Gastroesophageal sphincter (tissue), 4 donors: Measurements from ENCODE around the gene ID3. TPM values are rescaled to one million over a fixed set of nuclear protein-coding genes. Genes with fewer than 3 reads are reported as not detected.

Source experiments
- ATAC-seq: fragments of 150-250 bp; one replicate; pipeline ENCODE4 v1.9.1; 2016; ENCODE audit warnings: mild to moderate bottlenecking, moderate library complexity
- H3K27ac ChIP-seq, 4 donors: fragments of 200-600 bp; sonication (generic) in 3 of 4; 1 replicate in 3 of 4; 2 replicates in 1 of 4; pipeline ENCODE4 v1.5.1; 2016 to 2019
- H3K27me3 ChIP-seq: fragments of 200-600 bp; sonication (generic); one replicate; pipeline ENCODE4 v1.5.1; 2019
- H3K36me3 ChIP-seq, 2 donors: fragments of 200-600 bp; sonication (generic); one replicate each; pipeline ENCODE4 v1.5.1; 2019; ENCODE audit warnings: control low read depth in 1 of 2
- H3K4me1 ChIP-seq, 3 donors: fragments of 200-600 bp; sonication (generic); 1 replicate in 2 of 3; 2 replicates in 1 of 3; pipeline ENCODE4 v1.5.1; 2016 to 2019; ENCODE audit warnings: control low read depth in 2 of 3
- H3K4me3 ChIP-seq, 2 donors: fragments of 200-600 bp; sonication (generic); one replicate each; pipeline ENCODE4 v1.5.1; 2019; ENCODE audit warnings: mild to moderate bottlenecking in 1 of 2, moderate library complexity in 1 of 2
- H3K9me3 ChIP-seq, 3 donors: fragments of 200-600 bp; sonication (generic); one replicate each; pipeline ENCODE4 v1.5.1; 2017 to 2019; ENCODE audit warnings: control low read depth in 2 of 3
- CTCF ChIP-seq, 4 experiments: fragments of 200-600 bp in 2 of 4; fragments of 450-650 bp in 2 of 4; sonication (generic) in 1 of 4; IDR thresholded peaks; one replicate each; pipeline ENCODE4 v1.5.1; 2017 to 2019; ENCODE audit warnings: antibody characterized with exemption in 4 of 4, mild to moderate bottlenecking in 2 of 4, moderate library complexity in 2 of 4
- EP300 ChIP-seq: sonication (generic); formaldehyde crosslinking; IDR thresholded peaks from one replicate; pipeline ENCODE4 v1.6.1; 2017; ENCODE audit warnings: antibody characterized with exemption, mild to moderate bottlenecking
- POLR2A ChIP-seq, 2 donors: fragments of 450-650 bp; IDR thresholded peaks; one replicate each; pipeline ENCODE4 v1.6.1; 2017; ENCODE audit warnings: antibody characterized with exemption in 2 of 2, mild to moderate bottlenecking in 2 of 2, moderate library complexity in 1 of 2
- POLR2AphosphoS5 ChIP-seq: sonication (generic); formaldehyde crosslinking; IDR thresholded peaks from one replicate; pipeline ENCODE4 v1.6.1; 2017; ENCODE audit warnings: antibody characterized with exemption
- WGBS, 2 donors: methylation state at CpG; one replicate each; pipeline ENCODE4 v1.1.5; 2018; ENCODE audit warnings: low coverage in 1 of 2; 5-methylcytosine and 5-hydroxymethylcytosine counted together
- total RNA-seq, 4 donors: library from RNA; depleted of rRNA; stranded (reverse); fragments of >200 nt; gene quantifications; one replicate each; pipeline ENCODE4 v1.1.0, GENCODE V29; 2016

ID3 gene
- total RNA-seq, 4 donors from 2014 or later, result 144 to 270 (median 221) TPM

- WGBS, 2 donors, result 95 to 98% methylated on average over 4 to 7 of the region's 15 CpGs
- Histone ChIP-seq H3K4me1 (no peaks in the 10 kb centered on the region), H3K36me3 (no peaks in the 10 kb centered on the region), H3K27me3 (no peaks in the 10 kb centered on the region), H3K9me3 (no peaks in the 10 kb centered on the region), H3K4me3 (no peak overlapping the region), H3K27ac (no peak overlapping the region)
- ATAC-seq, result no peak
- TF ChIP-seq CTCF (IDR thresholded peaks at IDR 0.05) (no peak), EP300 (no peak), POLR2AphosphoS5 (no peak), POLR2A (IDR thresholded peaks at IDR 0.05) (no peak)
Observed at GRCh38 chr1:23509896-23510295, 49.4 kb downstream of the ID3 start.

Other genes starting within 250 kb of the ID3 start
- 10 to 100 TPM; 67.5 to 91.1 (median 73.6) TPM for gene HNRNPR, start 215.2 kb downstream of the ID3 start, total RNA-seq
- gene ZNF436, start 189.7 kb downstream of the ID3 start, total RNA-seq, result 10 to 100 TPM; 14.9 to 18.8 (median 16.6) TPM
- gene TCEA3, start 134.8 kb downstream of the ID3 start, total RNA-seq, result 10 to 100 TPM; 21.4 to 45.8 (median 26.6) TPM
- 10 to 100 TPM; 21.3 to 37.7 (median 31.0) TPM for gene ASAP3, start 75.3 kb downstream of the ID3 start, total RNA-seq
- under 1 TPM in 2 of 4 donors, not detected in 2; 0.08 to 0.17 TPM for gene E2F2, start 28.3 kb downstream of the ID3 start, total RNA-seq
- gene RPL11, start 132.3 kb upstream of the ID3 start, total RNA-seq, result 1,000 to 10,000 TPM in 2 of 4 donors, 100 to 1,000 TPM in 2; 636 to 1,268 (median 935) TPM
- 10 to 100 TPM; 37.8 to 41.9 (median 41.4) TPM for gene ELOA, start 184.0 kb upstream of the ID3 start, total RNA-seq
- 10 to 100 TPM; 56.3 to 77.6 (median 60.8) TPM for gene PITHD1, start 218.9 kb upstream of the ID3 start, total RNA-seq
- 10 to 100 TPM; 25.7 to 30.4 (median 29.2) TPM for gene LYPLA2, start 231.6 kb upstream of the ID3 start, total RNA-seq
- 10 to 100 TPM in 3 of 4 donors, 1 to 10 TPM in 1; 7.4 to 25.2 (median 12.9) TPM for gene GALE, start 241.3 kb upstream of the ID3 start, total RNA-seq